ENCODE measurements around the gene KISS1.

The KISS1 gene

GRCh38 chr1:204151552-204152309 lies 44.6 kb downstream of the KISS1 start, which contains the start of gene ETNK2:
Gene ETNK2, minus strand, starts transcription at chr1:204152044. Its CDS starts 192 bp downstream, at chr1:204151852.
- Histone ChIP-seq H3K36me3 (ENCODE audit: control insufficient read depth, insufficient read depth, low read length) (no peaks in the 10 kb centered on the region), H3K79me2 (no peaks in the 10 kb centered on the region), H3K9me3 (ENCODE audit: control insufficient read depth, low read length) (no peaks in the 10 kb centered on the region), H3K4me3 (ENCODE audit: low read depth, low read length) (peak within 1 kb of the TSS; percentile 86), H3K4me2 (ENCODE audit: low read length) (peak within 1 kb of the TSS; percentile 76), H2AFZ (peak within 1 kb of the TSS; percentile 89), H3K27ac (peak within 1 kb of the TSS; percentile 75), H3K27me3 (ENCODE audit: control insufficient read depth, insufficient read depth, low read length) (no peaks in the 10 kb centered on the region), H3K9ac (no peak within 1 kb of the TSS), H3K4me1 (peaks cover 11% of the 10 kb centered on the region)
- no peak for TF ChIP-seq CTCF (IDR thresholded peaks at IDR 0.05)

GRCh38 chr1:204150702-204151551 lies 45.4 kb downstream of the KISS1 start:
- H3K79me2 ChIP-seq: no peaks in the 10 kb centered on the region
- peak overlapping the region; percentile 86 for H3K4me3 ChIP-seq (ENCODE audit: low read depth, low read length)
- TF ChIP-seq CTCF (IDR thresholded peaks at IDR 0.05): no peak
- H3K4me2 ChIP-seq (ENCODE audit: low read length): peak overlapping the region; percentile 76
- no peaks in the 10 kb centered on the region for H3K9me3 ChIP-seq (ENCODE audit: control insufficient read depth, low read length)
- H2AFZ ChIP-seq: peak overlapping the region; percentile 89
- no peak overlapping the region for H3K9ac ChIP-seq
- no peaks in the 10 kb centered on the region for H3K27me3 ChIP-seq (ENCODE audit: control insufficient read depth, insufficient read depth, low read length)
- no peaks in the 10 kb centered on the region for H3K36me3 ChIP-seq (ENCODE audit: control insufficient read depth, insufficient read depth, low read length)
- H3K27ac ChIP-seq: peak overlapping the region; percentile 75
- peaks cover 11% of the 10 kb centered on the region for H3K4me1 ChIP-seq

- Histone ChIP-seq H3K4me3 (ENCODE audit: low read depth, low read length) (no peak overlapping the region), H3K36me3 (ENCODE audit: control insufficient read depth, insufficient read depth, low read length) (no peaks in the 10 kb centered on the region), H3K9ac (no peak overlapping the region), H3K27me3 (ENCODE audit: control insufficient read depth, insufficient read depth, low read length) (no peaks in the 10 kb centered on the region), H3K4me2 (ENCODE audit: low read length) (no peak overlapping the region), H3K4me1 (peaks cover 11% of the 10 kb centered on the region), H3K27ac (peak overlapping the region; percentile 53), H3K9me3 (ENCODE audit: control insufficient read depth, low read length) (no peaks in the 10 kb centered on the region), H3K79me2 (no peaks in the 10 kb centered on the region), H2AFZ (no peak overlapping the region)
- no peak for TF ChIP-seq CTCF (IDR thresholded peaks at IDR 0.05)
These were observed 46.4 kb downstream of the KISS1 start for GRCh38 chr1:204149635-204150565.

GRCh38 chr1:204149107-204149506 lies 47.2 kb downstream of the KISS1 start:
- peaks cover 11% of the 10 kb centered on the region for H3K4me1 ChIP-seq
- no peak overlapping the region for H3K9ac ChIP-seq

More at GRCh38 chr1:204149107-204149506, 47.2 kb downstream of the KISS1 start:
- no peak overlapping the region for H2AFZ ChIP-seq
- no peaks in the 10 kb centered on the region for H3K36me3 ChIP-seq (ENCODE audit: control insufficient read depth, insufficient read depth, low read length)
- H3K4me2 ChIP-seq (ENCODE audit: low read length): no peak overlapping the region
- H3K9me3 ChIP-seq (ENCODE audit: control insufficient read depth, low read length): no peaks in the 10 kb centered on the region
- H3K4me3 ChIP-seq (ENCODE audit: low read depth, low read length): no peak overlapping the region
- no peaks in the 10 kb centered on the region for H3K27me3 ChIP-seq (ENCODE audit: control insufficient read depth, insufficient read depth, low read length)
- TF ChIP-seq CTCF (IDR thresholded peaks at IDR 0.05): no peak
- no peaks in the 10 kb centered on the region for H3K79me2 ChIP-seq
- H3K27ac ChIP-seq: no peak overlapping the region

All from parathyroid adenoma (tissue), 2 donors.